GM18498 (cell line): ENCODE data around the gene KIF2B.
"Not testable (repeated sequence)": the region's sequence is repeated elsewhere in the genome, so short reads cannot be mapped to it uniquely, and the experiment has no call there.

Experiments
- ATAC-seq: cut with Tn5 transposase; IDR thresholded peaks from one replicate; pipeline ENCODE4 v1.9.1; 2021; ENCODE audit warnings: mild to moderate bottlenecking, moderate library complexity; ENCODE audit not compliant: unreplicated experiment

The KIF2B gene

GRCh38 chr17:53822764-53823163 lies at the start of gene KIF2B:
TSS of gene KIF2B (plus strand) at chr17:53822927. CDS start at chr17:53823034, 107 bp downstream.
- no peak for ATAC-seq

GRCh38 chr17:53780320-53780719 lies 42.4 kb upstream of the KIF2B start:
- no peak for ATAC-seq

GRCh38 chr17:53791551-53791950 lies 31.2 kb upstream of the KIF2B start:
- no peak for ATAC-seq

GRCh38 chr17:53792451-53792850 lies 30.3 kb upstream of the KIF2B start:
- no peak for ATAC-seq

- ATAC-seq: no peak
These were observed 29.7 kb upstream of the KIF2B start for GRCh38 chr17:53792997-53793396.

GRCh38 chr17:53794875-53795274 lies 27.9 kb upstream of the KIF2B start:
- ATAC-seq: no peak

GRCh38 chr17:53796642-53797041 lies 26.1 kb upstream of the KIF2B start:
- no peak for ATAC-seq

GRCh38 chr17:53797501-53797900 lies 25.2 kb upstream of the KIF2B start:
- no peak for ATAC-seq

- ATAC-seq: no peak
These were observed 18.3 kb upstream of the KIF2B start for GRCh38 chr17:53804437-53804836.

- no peak for ATAC-seq
These were observed 16.3 kb upstream of the KIF2B start for GRCh38 chr17:53806473-53806872.

- no peak for ATAC-seq
These were observed 15.4 kb upstream of the KIF2B start for GRCh38 chr17:53807286-53807685.

- no peak for ATAC-seq
These were observed 4.5 kb upstream of the KIF2B start for GRCh38 chr17:53818271-53818670.

GRCh38 chr17:53818929-53819328 lies 3.8 kb upstream of the KIF2B start:
- ATAC-seq: no peak

GRCh38 chr17:53819956-53820355 lies 2.8 kb upstream of the KIF2B start:
- ATAC-seq: no peak

- ATAC-seq: no peak
These were observed 769 bp downstream of the KIF2B start for GRCh38 chr17:53823341-53824050.

GRCh38 chr17:53834771-53835170 lies 12.0 kb downstream of the KIF2B start:
- ATAC-seq: not testable (repeated sequence)

GRCh38 chr17:53837131-53837530 lies 14.4 kb downstream of the KIF2B start:
- ATAC-seq: no peak

GRCh38 chr17:53844491-53845107 lies 21.9 kb downstream of the KIF2B start:
- ATAC-seq: no peak

GRCh38 chr17:53871128-53871527 lies 48.4 kb downstream of the KIF2B start:
- ATAC-seq: not testable (repeated sequence)
